Neural progenitor cell (in vitro differentiated cells): ENCODE data around the gene STON2.

Source experiments
- EZH2 ChIP-seq: fragments of 200-600 bp; sonication (generic); IDR thresholded peaks from 2 replicates; pipeline ENCODE4 v1.6.1; 2017; ENCODE audit warnings: antibody characterized with exemption, mild to moderate bottlenecking, moderate library complexity
- EZH2phosphoT487 ChIP-seq: fragments of 200-600 bp; sonication (generic); IDR thresholded peaks from 2 replicates; pipeline ENCODE4 v1.6.1; 2017; ENCODE audit warnings: antibody characterized with exemption
- TF ChIP-seq, protein P1 (sequence below): fragments of 200-600 bp; sonication (generic); IDR thresholded peaks from 2 replicates; pipeline ENCODE4 v1.5.1; 2017; ENCODE audit warnings: antibody characterized with exemption, mild to moderate bottlenecking

DNA sequence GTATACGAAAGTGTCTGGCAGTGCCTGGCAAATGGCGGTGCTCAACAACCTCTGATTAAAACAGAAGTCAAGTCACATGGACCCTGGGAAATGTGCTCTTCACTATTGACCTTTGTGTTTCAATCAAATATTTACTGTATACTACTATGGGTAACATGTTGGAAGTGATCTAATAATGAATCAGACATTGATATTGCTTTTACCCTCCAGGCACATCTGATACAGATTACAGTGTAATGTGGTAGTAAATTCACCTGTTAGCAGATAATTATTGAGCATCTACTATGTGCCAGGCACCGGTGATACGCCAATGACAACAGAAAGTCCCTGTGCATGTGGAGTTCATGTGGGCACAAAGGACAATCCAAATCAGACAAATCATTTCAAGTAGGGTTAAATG, 63.1 kb downstream of the STON2 start:
- TF ChIP-seq EZH2 (no peak), EZH2phosphoT487 (no peak)
- TF ChIP-seq, protein P1, sequence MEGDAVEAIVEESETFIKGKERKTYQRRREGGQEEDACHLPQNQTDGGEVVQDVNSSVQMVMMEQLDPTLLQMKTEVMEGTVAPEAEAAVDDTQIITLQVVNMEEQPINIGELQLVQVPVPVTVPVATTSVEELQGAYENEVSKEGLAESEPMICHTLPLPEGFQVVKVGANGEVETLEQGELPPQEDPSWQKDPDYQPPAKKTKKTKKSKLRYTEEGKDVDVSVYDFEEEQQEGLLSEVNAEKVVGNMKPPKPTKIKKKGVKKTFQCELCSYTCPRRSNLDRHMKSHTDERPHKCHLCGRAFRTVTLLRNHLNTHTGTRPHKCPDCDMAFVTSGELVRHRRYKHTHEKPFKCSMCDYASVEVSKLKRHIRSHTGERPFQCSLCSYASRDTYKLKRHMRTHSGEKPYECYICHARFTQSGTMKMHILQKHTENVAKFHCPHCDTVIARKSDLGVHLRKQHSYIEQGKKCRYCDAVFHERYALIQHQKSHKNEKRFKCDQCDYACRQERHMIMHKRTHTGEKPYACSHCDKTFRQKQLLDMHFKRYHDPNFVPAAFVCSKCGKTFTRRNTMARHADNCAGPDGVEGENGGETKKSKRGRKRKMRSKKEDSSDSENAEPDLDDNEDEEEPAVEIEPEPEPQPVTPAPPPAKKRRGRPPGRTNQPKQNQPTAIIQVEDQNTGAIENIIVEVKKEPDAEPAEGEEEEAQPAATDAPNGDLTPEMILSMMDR, result no peak
